Mucosa of descending colon (tissue), 3 donors: Measurements from ENCODE around the gene MTF1. TPM values are rescaled to one million over a fixed set of nuclear protein-coding genes. Genes with fewer than 3 reads are reported as not detected.

ENCODE experiments used
- ATAC-seq: fragments of 200-7000 bp; cut with Tn5 transposase; one replicate; pipeline ENCODE4 v1.9.1; 2020; ENCODE audit warnings: mild to moderate bottlenecking, moderate library complexity
- DNase-seq, 3 donors: peaks; one replicate each; pipeline ENCODE4 v3.0.0-alpha.2; 2020
- H3K36me3 ChIP-seq: fragments of 200-600 bp; one replicate; pipeline ENCODE4 v1.8.0; 2021; ENCODE audit warnings: low read depth, mild to moderate bottlenecking
- H3K4me1 ChIP-seq: fragments of 200-600 bp; one replicate; pipeline ENCODE4 v1.8.0; 2021; ENCODE audit warnings: low read depth, mild to moderate bottlenecking
- H3K4me3 ChIP-seq: fragments of 200-600 bp; one replicate; pipeline ENCODE4 v1.8.0; 2021; ENCODE audit warnings: mild to moderate bottlenecking
- H3K9me3 ChIP-seq: fragments of 200-600 bp; one replicate; pipeline ENCODE4 v1.8.0; 2021; ENCODE audit warnings: mild to moderate bottlenecking
- CTCF ChIP-seq: fragments of 200-600 bp; IDR thresholded peaks from one replicate; pipeline ENCODE4 v1.8.0; 2022; ENCODE audit warnings: antibody characterized with exemption, mild to moderate bottlenecking
- intact Hi-C, 2 donors: fragments of 100-400 bp; cut with DNase I in 1 of 2; cut with micrococcal nuclease in 1 of 2; formaldehyde crosslinking; loops; one replicate each; pipeline versions ENCODE4 v1.11.0 to v1.11.1; 2022; cut with DNase I, micrococcal nuclease
- total RNA-seq, 3 donors: library from RNA; stranded (reverse); fragmentation: NEBNext Ultra II Directional in 2 of 3; extraction: Animal tissue kit (Norgen Biotek cat#: 25700) in 2 of 3; gene quantifications; one replicate each; pipeline versions ENCODE4 v1.2.1 to v1.2.4, GENCODE V29; 2021 to 2023
- donor health status: DM: no; HTN: no; CAD: no; lungs with moderate emphysema.
- donor health status: DM: no; HTN: no; CAD: no.
- donor health status: DM: no; HTN: yes; CAD: no.

MTF1 gene
- total RNA-seq, 3 donors from 2014 or later, result 30.6 to 42.8 (median 35.2) TPM

GRCh38 chr1:37888022-37888700 is 28.8 kb upstream of the MTF1 start:
- peaks cover 7% of the 10 kb centered on the region for H3K36me3 ChIP-seq
- intact Hi-C loops, result no loop called here

GRCh38 chr1:37884145-37884544 is 24.8 kb upstream of the MTF1 start:
- TF ChIP-seq CTCF, result no peak
- DNase-seq (no peak), ATAC-seq (no peak)
- intact Hi-C loops, result no loop called here
- Histone ChIP-seq H3K4me1 (no peaks in the 10 kb centered on the region), H3K4me3 (no peak overlapping the region), H3K9me3 (no peaks in the 10 kb centered on the region), H3K36me3 (peaks cover 11% of the 10 kb centered on the region)

More at GRCh38 chr1:37888022-37888700, 28.8 kb upstream of the MTF1 start:
- ATAC-seq, result no peak
- Histone ChIP-seq H3K4me3 (no peak overlapping the region), H3K9me3 (no peaks in the 10 kb centered on the region), H3K4me1 (no peaks in the 10 kb centered on the region)
- DNase-seq, result no peak
- no peak for TF ChIP-seq CTCF

GRCh38 chr1:37883671-37884070 is 24.3 kb upstream of the MTF1 start:
- no peak overlapping the region for H3K4me3 ChIP-seq
- TF ChIP-seq CTCF, result no peak
- H3K4me1 ChIP-seq, result no peaks in the 10 kb centered on the region
- ATAC-seq (no peak), DNase-seq (no peak)
- intact Hi-C loops, result no loop called here
- H3K36me3 ChIP-seq, result peaks cover 8% of the 10 kb centered on the region
- no peaks in the 10 kb centered on the region for H3K9me3 ChIP-seq

- no peak for DNase-seq
- no peak for TF ChIP-seq CTCF
- no peak overlapping the region for H3K4me3 ChIP-seq
- intact Hi-C loops, result no loop called here
- peak; percentile 55 for ATAC-seq
- H3K36me3 ChIP-seq, result peaks cover 15% of the 10 kb centered on the region
- H3K9me3 ChIP-seq, result no peaks in the 10 kb centered on the region
- H3K4me1 ChIP-seq, result no peaks in the 10 kb centered on the region
Measured at GRCh38 chr1:37879865-37880264, 20.5 kb upstream of the MTF1 start.

GRCh38 chr1:37878071-37878470 is 18.7 kb upstream of the MTF1 start:
- Histone ChIP-seq H3K36me3 (peaks cover 25% of the 10 kb centered on the region), H3K9me3 (no peaks in the 10 kb centered on the region), H3K4me3 (no peak overlapping the region), H3K4me1 (no peaks in the 10 kb centered on the region)
- intact Hi-C loops, result no loop called here
- DNase-seq (no peak), ATAC-seq (no peak)
- TF ChIP-seq CTCF, result no peak

- no peak for DNase-seq
- peaks cover 22% of the 10 kb centered on the region for H3K36me3 ChIP-seq
- no peak overlapping the region for H3K4me3 ChIP-seq
Measured at GRCh38 chr1:37875833-37876232, 16.4 kb upstream of the MTF1 start.

More at GRCh38 chr1:37875833-37876232, 16.4 kb upstream of the MTF1 start:
- TF ChIP-seq CTCF, result no peak
- Histone ChIP-seq H3K9me3 (no peaks in the 10 kb centered on the region), H3K4me1 (no peaks in the 10 kb centered on the region)
- intact Hi-C loops, result no loop called here
- ATAC-seq, result no peak
